ENCODE measurements around the gene KIRREL1. TPM values are rescaled to one million over a fixed set of nuclear protein-coding genes. Genes with fewer than 3 reads are reported as not detected.

Gene KIRREL1
- total and polyA plus RNA-seq, 2 donors from 2014 or later = 13.7 to 54.9 TPM

DNA sequence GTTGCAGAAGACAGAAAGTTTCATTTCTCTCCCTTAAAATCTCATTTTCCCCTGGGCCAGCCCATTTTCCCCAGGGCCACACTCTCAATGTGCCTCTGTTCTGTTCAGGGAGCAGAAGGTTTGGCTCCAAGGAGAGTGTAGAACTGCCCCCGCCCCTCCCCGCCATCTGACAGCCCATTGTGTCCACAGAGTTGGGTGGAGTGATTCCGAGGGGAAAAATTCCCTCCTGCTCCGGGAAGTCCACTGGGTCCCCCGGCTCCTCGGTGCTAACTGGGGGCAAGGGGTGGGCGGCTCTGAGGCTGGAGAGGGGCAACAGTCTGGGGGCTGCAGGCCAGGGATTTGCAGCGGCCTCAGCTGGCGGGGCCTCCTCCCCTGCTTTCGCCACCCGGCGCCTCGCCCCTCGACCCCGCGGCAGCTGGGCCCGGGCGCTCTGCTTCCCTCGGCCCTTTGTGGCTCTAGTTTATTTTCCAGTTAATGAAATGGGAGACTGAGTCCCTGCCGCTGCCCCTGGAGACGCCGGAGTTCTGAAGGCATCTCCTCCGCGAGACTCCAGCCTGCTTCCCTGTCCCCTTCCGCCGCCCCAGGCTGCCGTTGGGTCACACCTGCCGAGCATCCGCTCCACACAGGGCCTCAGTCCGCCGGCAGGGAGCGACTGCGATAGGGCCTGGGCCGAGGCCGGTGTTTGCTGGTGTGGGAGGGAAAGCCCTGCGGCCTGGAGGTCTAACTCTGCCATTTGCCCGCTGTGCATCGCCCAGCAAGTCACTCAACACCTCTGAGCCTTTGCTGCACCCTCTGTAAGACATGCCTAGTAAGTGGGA is 14.7 kb upstream of the KIRREL1 start:
- no peak overlapping the region for H3K4me3 ChIP-seq (ENCODE audit: low read length in 3 of 3)
- DNase-seq = peak in 4 of 5 donors; percentile 49 to 70 (median 61)

GRCh38 chr1:157982136-157982535 is 11.3 kb upstream of the KIRREL1 start:
- intact Hi-C loops (cut with DNase I) = no loop called here
- Histone ChIP-seq H3K36me3 (ENCODE audit: control insufficient read depth in 2 of 3, insufficient read depth in 3 of 3, low read length in 3 of 3) (no peaks in the 10 kb centered on the region), H3K9ac (ENCODE audit: low read length in 3 of 3) (no peak overlapping the region), H3K9me3 (ENCODE audit: control insufficient read depth in 2 of 3, insufficient read depth in 1 of 3, low read length in 3 of 3) (no peaks in the 10 kb centered on the region), H3K4me3 (ENCODE audit: low read length in 3 of 3) (no peak overlapping the region), H3K4me1 (ENCODE audit: control insufficient read depth in 2 of 3, insufficient read depth in 2 of 3, low read depth in 1 of 3, low read length in 3 of 3) (no peaks in the 10 kb centered on the region), H3K27ac (ENCODE audit: low read depth in 2 of 2, low read length in 2 of 2) (no peak overlapping the region), H3K27me3 (ENCODE audit: control insufficient read depth, insufficient read depth, low read length) (no peaks in the 10 kb centered on the region)
- FAIRE-seq (no peak), DNase-seq (no peak)
- TF ChIP-seq CTCF (IDR thresholded peaks at IDR 0.05; ENCODE audit: borderline replicate concordance, extremely low read depth, insufficient read depth) = no peak

More for the DNA sequence above, 14.7 kb upstream of the KIRREL1 start:
- intact Hi-C loops (cut with DNase I) = loop anchor here (5.0 kb wide), 1 partner anchor 144 kb away; no protein-coding TSS in a partner anchor
- H3K27ac ChIP-seq (ENCODE audit: low read depth in 2 of 2, low read length in 2 of 2) = no peak overlapping the region
- no peaks in the 10 kb centered on the region for H3K27me3 ChIP-seq (ENCODE audit: control insufficient read depth, insufficient read depth, low read length)
- H3K9ac ChIP-seq (ENCODE audit: low read length in 3 of 3) = no peak overlapping the region
- no peaks in the 10 kb centered on the region for H3K4me1 ChIP-seq (ENCODE audit: control insufficient read depth in 2 of 3, insufficient read depth in 2 of 3, low read depth in 1 of 3, low read length in 3 of 3)
- no peaks in the 10 kb centered on the region for H3K36me3 ChIP-seq (ENCODE audit: control insufficient read depth in 2 of 3, insufficient read depth in 3 of 3, low read length in 3 of 3)
- FAIRE-seq = no peak
- TF ChIP-seq CTCF (IDR thresholded peaks at IDR 0.05; ENCODE audit: borderline replicate concordance, extremely low read depth, insufficient read depth) = no peak
- H3K9me3 ChIP-seq (ENCODE audit: control insufficient read depth in 2 of 3, insufficient read depth in 1 of 3, low read length in 3 of 3) = no peaks in the 10 kb centered on the region

- intact Hi-C loops (cut with DNase I) = no loop called here
- no peak for FAIRE-seq
Observed at GRCh38 chr1:157983787-157984186, 9.7 kb upstream of the KIRREL1 start.

More at GRCh38 chr1:157983787-157984186, 9.7 kb upstream of the KIRREL1 start:
- Histone ChIP-seq H3K36me3 (ENCODE audit: control insufficient read depth in 2 of 3, insufficient read depth in 3 of 3, low read length in 3 of 3) (no peaks in the 10 kb centered on the region), H3K4me3 (ENCODE audit: low read length in 3 of 3) (no peak overlapping the region), H3K27ac (ENCODE audit: low read depth in 2 of 2, low read length in 2 of 2) (no peak overlapping the region), H3K4me1 (ENCODE audit: control insufficient read depth in 2 of 3, insufficient read depth in 2 of 3, low read depth in 1 of 3, low read length in 3 of 3) (no peaks in the 10 kb centered on the region), H3K9ac (ENCODE audit: low read length in 3 of 3) (no peak overlapping the region), H3K27me3 (ENCODE audit: control insufficient read depth, insufficient read depth, low read length) (no peaks in the 10 kb centered on the region), H3K9me3 (ENCODE audit: control insufficient read depth in 2 of 3, insufficient read depth in 1 of 3, low read length in 3 of 3) (no peaks in the 10 kb centered on the region)
- TF ChIP-seq CTCF (IDR thresholded peaks at IDR 0.05; ENCODE audit: borderline replicate concordance, extremely low read depth, insufficient read depth) = no peak
- no peak for DNase-seq

Measured in kidney (tissue), 14 donors.